Activated B cell treated with CpG ODN at 0.5 μM for 24 hours (primary cell): ENCODE measurements around the gene CAMK2A. TPM values are rescaled to one million over a fixed set of nuclear protein-coding genes. Genes with fewer than 3 reads are reported as not detected.

Experiments
- ATAC-seq: fragments of 200-7000 bp; cut with Tn5 transposase; one replicate; pipeline ENCODE4 v1.10.0; 2021; ENCODE audit warnings: low read depth, mild to moderate bottlenecking, moderate library complexity
- CTCF ChIA-PET: fragments of 350-600 bp; sonication (Branson Sonifier 250); formaldehyde crosslinking; loops from one replicate; lab custom pipeline; 2021; ENCODE audit warnings: antibody characterized with exemption; lab: Charles Lee
- POLR2A ChIA-PET: fragments of 350-600 bp; sonication (Branson Sonifier 250); formaldehyde crosslinking; loops from one replicate; lab custom pipeline; 2021; ENCODE audit warnings: antibody characterized with exemption; lab: Charles Lee
- DNase-seq: peaks from one replicate; pipeline ENCODE4 v3.0.0; 2022
- H3K27ac Mint-ChIP-seq: one replicate; pipeline ENCODE4 v1.8.0; 2020; ENCODE audit warnings: mixed read lengths
- H3K27me3 Mint-ChIP-seq: one replicate; pipeline ENCODE4 v1.8.0; 2021; ENCODE audit warnings: mixed read lengths
- H3K36me3 Mint-ChIP-seq: one replicate; pipeline ENCODE4 v1.8.0; 2021; ENCODE audit warnings: low read depth, mixed read lengths
- H3K4me1 Mint-ChIP-seq: one replicate; pipeline ENCODE4 v1.8.0; 2021; ENCODE audit warnings: mixed read lengths
- H3K4me3 Mint-ChIP-seq: one replicate; pipeline ENCODE4 v1.8.0; 2020; ENCODE audit warnings: mild to moderate bottlenecking, mixed read lengths
- H3K9me3 Mint-ChIP-seq: one replicate; pipeline ENCODE4 v1.8.0; 2020; ENCODE audit warnings: mixed read lengths
- CTCF ChIP-seq: fragments of 200-600 bp; IDR thresholded peaks from one replicate; pipeline ENCODE4 v1.8.0; 2022; ENCODE audit warnings: antibody characterized with exemption, mild to moderate bottlenecking
- intact Hi-C: fragments of 100-400 bp; cut with micrococcal nuclease; formaldehyde crosslinking; loops from one replicate; pipeline ENCODE4 v1.15.1; 2024
- total RNA-seq: library from RNA; stranded (reverse); gene quantifications from 2 replicates; pipeline ENCODE4 v1.2.3, GENCODE V29; 2022

CAMK2A gene
- total RNA-seq, 1 donor from 2014 or later: not detected

- ChIA-PET CTCF (no interaction called here), POLR2A (no interaction called here)
- TF ChIP-seq CTCF: no peak
- intact Hi-C loops: no loop called here
- H3K4me3 Mint-ChIP-seq: no peak overlapping the region
- H3K27ac Mint-ChIP-seq: no peak overlapping the region
- no peaks in the 10 kb centered on the region for H3K36me3 Mint-ChIP-seq
- H3K4me1 Mint-ChIP-seq: no peaks in the 10 kb centered on the region
- DNase-seq: no peak
- no peaks in the 10 kb centered on the region for H3K27me3 Mint-ChIP-seq
- H3K9me3 Mint-ChIP-seq: no peaks in the 10 kb centered on the region
- ATAC-seq: no peak
Observed at GRCh38 chr5:150261231-150261630, 28.3 kb downstream of the CAMK2A start.

- H3K27ac Mint-ChIP-seq: no peak overlapping the region
- TF ChIP-seq CTCF: no peak
- H3K4me3 Mint-ChIP-seq: no peak overlapping the region
- H3K4me1 Mint-ChIP-seq: no peaks in the 10 kb centered on the region
- H3K9me3 Mint-ChIP-seq: no peaks in the 10 kb centered on the region
- ChIA-PET POLR2A (no interaction called here), CTCF (interaction anchor here (0.5 kb wide), 1 partner anchor 615 kb away, joined by 3 read pairs; no protein-coding TSS in a partner anchor)
- intact Hi-C loops: no loop called here
- DNase-seq (no peak), ATAC-seq (no peak)
- H3K36me3 Mint-ChIP-seq: no peaks in the 10 kb centered on the region
- H3K27me3 Mint-ChIP-seq: no peaks in the 10 kb centered on the region
Observed at GRCh38 chr5:150258130-150258529, 31.4 kb downstream of the CAMK2A start.

DNA sequence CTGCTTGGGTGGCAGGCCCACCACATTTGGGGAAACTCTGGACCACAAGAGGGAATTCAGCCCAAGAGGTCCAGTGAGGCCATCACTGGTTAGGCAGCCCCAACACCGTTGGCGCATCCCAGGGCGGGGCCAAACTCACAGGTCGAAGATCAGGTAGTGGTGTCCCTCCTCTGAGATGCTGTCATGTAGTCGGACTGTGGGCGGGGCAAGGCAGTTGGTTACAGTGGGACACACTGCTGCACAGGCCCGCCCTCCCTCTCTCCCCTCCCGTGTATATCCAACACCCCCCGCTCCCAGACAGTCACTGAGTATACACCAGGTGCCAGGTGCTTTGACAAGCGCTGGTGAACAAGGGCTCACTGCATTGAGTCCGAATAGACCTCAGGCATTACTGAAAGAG is 32.1 kb downstream of the CAMK2A start:
- no peak overlapping the region for H3K27ac Mint-ChIP-seq
- no peaks in the 10 kb centered on the region for H3K9me3 Mint-ChIP-seq
- ATAC-seq: no peak
- intact Hi-C loops: no loop called here
- no peak overlapping the region for H3K4me3 Mint-ChIP-seq
- H3K4me1 Mint-ChIP-seq: no peaks in the 10 kb centered on the region
- ChIA-PET CTCF (no interaction called here), POLR2A (no interaction called here)
- no peaks in the 10 kb centered on the region for H3K36me3 Mint-ChIP-seq
- no peaks in the 10 kb centered on the region for H3K27me3 Mint-ChIP-seq
- no peak for DNase-seq
- no peak for TF ChIP-seq CTCF

DNA sequence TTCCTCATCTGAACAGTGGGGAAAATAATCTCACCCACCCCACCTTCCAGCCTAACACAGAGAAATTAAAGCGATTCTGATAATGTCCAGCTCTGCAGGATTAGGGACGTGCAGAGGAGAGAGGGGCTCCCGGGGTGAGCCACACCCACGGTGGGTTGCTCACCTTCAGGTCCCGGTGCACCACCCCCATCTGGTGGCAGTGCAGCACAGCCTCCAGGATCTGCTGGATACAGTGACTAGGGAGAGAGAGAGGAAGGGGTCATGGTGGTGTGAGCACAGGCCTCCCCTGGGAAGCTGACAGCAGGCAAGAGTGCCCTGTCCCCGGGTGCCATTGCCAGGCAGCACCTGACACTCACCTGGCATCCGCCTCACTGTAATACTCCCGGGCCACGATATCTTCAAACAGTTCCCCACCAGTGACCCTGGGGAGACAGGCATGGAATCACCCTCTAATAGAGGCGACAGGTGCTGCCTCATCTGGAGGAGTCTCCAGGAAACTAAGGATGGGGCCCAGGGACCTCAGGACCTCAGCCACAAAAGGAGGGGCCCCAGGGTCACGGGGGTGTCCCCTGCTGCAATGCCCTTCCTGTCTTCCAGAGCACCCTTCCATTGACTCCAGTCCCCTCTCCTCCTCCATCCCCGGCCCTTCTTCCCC is 33.0 kb downstream of the CAMK2A start:
- Mint-ChIP-seq H3K27ac (no peak overlapping the region), H3K36me3 (no peaks in the 10 kb centered on the region), H3K4me1 (no peaks in the 10 kb centered on the region), H3K27me3 (no peaks in the 10 kb centered on the region), H3K4me3 (no peak overlapping the region), H3K9me3 (no peaks in the 10 kb centered on the region)
- intact Hi-C loops: no loop called here
- TF ChIP-seq CTCF: no peak
- no peak for ATAC-seq
- DNase-seq: no peak
- ChIA-PET POLR2A (no interaction called here), CTCF (no interaction called here)

GRCh38 chr5:150255659-150256409 is 33.7 kb downstream of the CAMK2A start:
- H3K4me3 Mint-ChIP-seq: no peak overlapping the region
- ATAC-seq: no peak
- POLR2A ChIA-PET: no interaction called here

More at GRCh38 chr5:150255659-150256409, 33.7 kb downstream of the CAMK2A start:
- DNase-seq: no peak
- CTCF ChIA-PET: no interaction called here
- Mint-ChIP-seq H3K9me3 (no peaks in the 10 kb centered on the region), H3K27ac (no peak overlapping the region), H3K27me3 (no peaks in the 10 kb centered on the region), H3K4me1 (no peaks in the 10 kb centered on the region), H3K36me3 (no peaks in the 10 kb centered on the region)
- intact Hi-C loops: no loop called here
- TF ChIP-seq CTCF: no peak
